MG63 (cell line): Measurements from ENCODE around the gene POLE. TPM values are rescaled to one million over a fixed set of nuclear protein-coding genes. Genes with fewer than 3 reads are reported as not detected.
"Not testable (repeated sequence)": the region's sequence is repeated elsewhere in the genome, so short reads cannot be mapped to it uniquely, and the experiment has no call there.

Source experiments
- DNase-seq: peaks from one replicate; pipeline ENCODE4 v3.0.0-alpha.2; 2020
- H3K27me3 ChIP-seq: fragments of 250-450 bp; sonication (Bioruptor Pico); 2 replicates; pipeline ENCODE4 v1.5.1; 2020; ENCODE audit warnings: mild to moderate bottlenecking, moderate library complexity
- H3K36me3 ChIP-seq: fragments of 250-450 bp; sonication (Bioruptor Pico); 2 replicates; pipeline ENCODE4 v1.5.1; 2020; ENCODE audit warnings: mild to moderate bottlenecking, moderate library complexity
- H3K4me3 ChIP-seq: fragments of 250-450 bp; sonication (Bioruptor Pico); 2 replicates; pipeline ENCODE4 v1.5.1; 2020; ENCODE audit warnings: mild to moderate bottlenecking, moderate library complexity
- H3K9me3 ChIP-seq: fragments of 250-450 bp; sonication (Bioruptor Pico); 2 replicates; pipeline ENCODE4 v1.5.1; 2020; ENCODE audit warnings: mild to moderate bottlenecking, moderate library complexity
- total RNA-seq: library from RNA; depleted of rRNA; stranded (reverse); fragments of >200 nt; shearing (Covaris generic); gene quantifications from 2 replicates; pipeline ENCODE4 v1.2.3, GENCODE V29; 2014; ENCODE audit warnings: low replicate concordance

Gene POLE
- total RNA-seq, 1 experiment from 2014 or later: 18.8 TPM

DNA sequence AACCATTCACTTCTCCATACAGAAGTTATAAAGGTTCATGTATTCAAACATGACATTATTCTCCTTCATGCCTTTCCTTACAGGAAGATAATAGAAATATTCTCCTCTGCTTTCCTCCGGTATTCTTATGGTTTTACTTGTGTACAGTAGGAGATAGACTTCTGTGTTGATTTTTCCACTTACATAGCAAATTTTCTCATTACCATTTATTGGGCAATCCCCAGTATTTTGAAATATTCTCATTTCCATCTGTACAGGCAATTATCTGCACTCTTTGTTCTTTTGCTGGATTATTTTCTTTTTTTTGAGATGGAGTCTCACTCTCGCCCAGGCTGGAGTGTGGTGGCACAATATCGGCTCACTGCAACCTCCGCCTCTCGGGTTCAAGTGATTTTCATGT is 11.2 kb upstream of the POLE start:
- no peak for DNase-seq
- Histone ChIP-seq H3K9me3 (no peaks in the 10 kb centered on the region), H3K27me3 (no peaks in the 10 kb centered on the region), H3K36me3 (peaks cover 67% of the 10 kb centered on the region), H3K4me3 (no peak overlapping the region)

DNA sequence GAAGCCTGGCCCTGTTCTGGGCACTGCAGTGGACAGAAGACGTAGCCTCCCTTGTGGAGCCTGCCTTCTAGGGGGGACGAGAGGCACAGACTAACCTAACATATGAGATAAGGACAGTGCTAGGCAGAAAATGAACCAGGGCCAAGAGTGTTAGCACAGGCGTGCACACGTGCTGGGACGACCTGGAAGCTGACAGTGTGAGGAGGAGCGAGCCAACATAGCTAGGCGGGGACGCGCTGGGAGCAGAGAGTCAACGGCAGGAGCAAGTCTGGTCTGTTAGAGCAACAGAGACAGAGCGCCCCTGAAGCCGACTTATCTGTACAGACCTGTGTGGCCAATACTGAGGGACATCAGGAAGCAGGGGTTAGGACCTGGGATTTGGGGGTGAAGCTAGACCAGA is 8.3 kb upstream of the POLE start:
- peaks cover 56% of the 10 kb centered on the region for H3K36me3 ChIP-seq
- H3K4me3 ChIP-seq: no peak overlapping the region
- no peaks in the 10 kb centered on the region for H3K27me3 ChIP-seq
- H3K9me3 ChIP-seq: no peaks in the 10 kb centered on the region
- no peak for DNase-seq

DNA sequence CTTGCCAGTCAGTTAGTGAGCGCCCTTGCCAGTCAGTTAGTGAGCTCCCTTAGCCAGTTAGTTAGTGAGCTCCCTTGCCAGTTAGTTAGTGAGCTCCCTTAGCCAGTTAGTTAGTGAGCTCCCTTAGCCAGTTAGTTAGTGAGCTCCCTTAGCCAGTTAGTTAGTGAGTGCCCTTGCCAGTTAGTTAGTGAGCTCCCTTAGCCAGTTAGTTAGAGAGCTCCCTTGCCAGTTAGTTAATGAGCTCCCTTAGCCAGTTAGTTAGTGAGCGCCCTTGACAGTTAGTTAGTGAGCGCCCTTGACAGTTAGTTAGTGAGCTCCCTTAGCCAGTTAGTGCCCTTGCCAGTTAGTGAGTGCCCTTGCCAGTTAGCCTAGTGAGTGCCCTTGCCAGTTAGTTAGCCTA is 7.7 kb upstream of the POLE start:
- not testable (repeated sequence) for DNase-seq, H3K9me3 ChIP-seq, H3K27me3 ChIP-seq

DNA sequence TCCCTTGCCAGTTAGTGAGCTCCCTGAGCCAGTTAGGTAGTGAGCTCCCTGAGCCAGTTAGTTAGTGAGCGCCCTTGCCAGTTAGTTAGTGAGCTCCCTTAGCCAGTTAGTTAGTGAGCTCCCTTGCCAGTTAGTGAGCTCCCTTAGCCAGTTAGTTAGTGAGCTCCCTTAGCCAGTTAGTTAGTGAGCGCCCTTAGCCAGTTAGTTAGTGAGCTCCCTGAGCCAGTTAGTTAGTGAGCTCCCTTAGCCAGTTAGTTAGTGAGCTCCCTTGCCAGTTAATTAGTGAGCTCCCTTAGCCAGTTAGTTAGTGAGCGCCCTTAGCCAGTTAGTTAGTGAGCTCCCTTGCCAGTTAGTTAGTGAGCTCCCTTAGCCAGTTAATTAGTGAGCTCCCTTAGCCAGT is 4.9 kb upstream of the POLE start:
- H3K27me3 ChIP-seq, H3K9me3 ChIP-seq: not testable (repeated sequence)

More for the DNA sequence above, 7.7 kb upstream of the POLE start:
- peaks cover 58% of the 10 kb centered on the region for H3K36me3 ChIP-seq
- not testable (repeated sequence) for H3K4me3 ChIP-seq

DNA sequence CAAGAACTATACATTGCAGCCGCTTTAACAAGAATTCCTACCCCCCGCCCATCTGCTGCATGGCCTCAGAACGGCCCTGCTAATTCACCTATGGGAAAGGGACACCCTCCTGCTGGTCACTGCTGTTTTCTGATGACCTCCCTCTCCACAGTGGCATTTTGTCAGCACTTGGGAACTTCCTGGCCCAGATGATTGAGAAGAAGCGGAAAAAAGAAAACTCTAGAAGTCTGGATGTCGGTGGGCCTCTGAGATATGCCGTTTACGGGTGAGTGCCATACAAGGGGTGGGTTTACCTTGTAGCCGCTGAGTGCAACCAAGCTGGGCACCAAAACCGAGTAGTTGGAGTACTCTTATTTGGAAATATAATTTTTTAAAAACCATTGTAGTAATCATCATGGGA is 3.0 kb upstream of the POLE start:
- Histone ChIP-seq H3K36me3 (peaks cover 34% of the 10 kb centered on the region), H3K27me3 (no peaks in the 10 kb centered on the region), H3K4me3 (no peak overlapping the region), H3K9me3 (no peaks in the 10 kb centered on the region)
- DNase-seq: no peak

More for the DNA sequence above, 4.9 kb upstream of the POLE start:
- not testable (repeated sequence) for H3K4me3 ChIP-seq, DNase-seq
- peaks cover 37% of the 10 kb centered on the region for H3K36me3 ChIP-seq

DNA sequence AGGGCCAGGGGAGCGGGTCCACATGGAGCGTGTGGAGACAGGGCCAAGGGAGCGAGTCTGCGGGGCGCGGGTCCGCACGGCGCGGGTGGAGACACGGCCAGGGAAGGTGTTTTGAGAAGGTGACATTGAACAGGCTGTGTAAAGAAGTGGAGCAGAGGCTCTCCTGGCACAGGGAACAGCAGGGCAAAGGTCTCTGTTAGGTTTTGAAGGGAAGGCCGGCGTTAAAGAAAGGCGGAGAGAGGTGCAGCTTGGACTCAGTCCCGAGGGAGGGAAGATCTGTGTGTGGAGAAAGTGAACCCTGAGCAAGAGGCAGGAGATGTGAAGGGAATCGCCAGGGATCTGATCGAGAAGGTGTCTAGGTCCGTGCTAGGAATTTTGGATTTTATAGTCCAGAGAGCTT is 2.1 kb upstream of the POLE start:
- Histone ChIP-seq H3K9me3 (no peaks in the 10 kb centered on the region), H3K27me3 (no peaks in the 10 kb centered on the region), H3K4me3 (0 out of 2 replicates have a peak overlapping the region, but pooled peaks have one; percentile 16), H3K36me3 (peaks cover 34% of the 10 kb centered on the region)
- DNase-seq: no peak

DNA sequence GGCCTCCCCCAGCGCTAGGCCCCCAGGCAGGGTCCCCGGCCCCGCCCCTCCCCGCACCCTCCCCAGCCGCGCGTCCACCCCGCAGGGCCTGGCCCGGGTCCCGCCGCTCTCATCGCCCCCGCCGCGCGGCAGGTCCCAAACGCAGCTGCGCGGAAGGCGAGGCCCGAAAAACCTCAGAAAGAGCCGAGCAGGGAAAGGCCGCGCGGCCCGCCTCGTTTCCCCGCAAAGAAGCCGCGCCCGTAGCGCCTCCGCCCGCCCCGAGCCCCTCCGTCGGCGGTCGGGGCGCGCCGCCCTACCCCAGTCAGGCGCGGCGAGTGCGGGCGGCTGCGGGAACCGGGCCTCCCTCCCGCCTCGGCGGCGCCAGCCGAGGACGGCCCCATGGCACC is 324 bp downstream of the POLE start:
- peak; percentile 65 for DNase-seq
- H3K27me3 ChIP-seq: no peaks in the 10 kb centered on the region
- no peaks in the 10 kb centered on the region for H3K9me3 ChIP-seq
- peak overlapping the region; percentile 88 for H3K4me3 ChIP-seq
- peaks cover 42% of the 10 kb centered on the region for H3K36me3 ChIP-seq

DNA sequence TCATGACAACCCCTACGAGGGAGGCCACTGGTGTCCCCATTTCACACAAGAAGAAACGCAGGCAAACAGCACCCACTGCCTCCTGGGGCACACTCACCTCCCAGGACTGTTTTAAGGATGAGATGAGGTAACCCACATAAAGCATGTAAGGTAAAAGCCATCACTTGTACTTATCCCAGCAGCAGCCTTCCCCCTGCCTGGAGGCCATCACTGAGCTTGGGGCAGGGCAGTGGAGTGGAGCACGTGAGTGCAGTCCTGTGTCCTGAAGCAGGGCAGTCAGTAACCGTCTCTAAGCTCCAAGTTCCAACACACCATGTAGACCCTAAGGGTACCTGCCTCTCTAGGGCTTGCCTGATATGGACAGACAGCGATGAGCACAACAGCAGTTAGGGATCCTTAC is 1.7 kb downstream of the POLE start:
- no peaks in the 10 kb centered on the region for H3K9me3 ChIP-seq
- no peaks in the 10 kb centered on the region for H3K27me3 ChIP-seq
- H3K36me3 ChIP-seq: peaks cover 41% of the 10 kb centered on the region
- DNase-seq: no peak
- H3K4me3 ChIP-seq: no peak overlapping the region; the same call in 1 of the 2 replicates

DNA sequence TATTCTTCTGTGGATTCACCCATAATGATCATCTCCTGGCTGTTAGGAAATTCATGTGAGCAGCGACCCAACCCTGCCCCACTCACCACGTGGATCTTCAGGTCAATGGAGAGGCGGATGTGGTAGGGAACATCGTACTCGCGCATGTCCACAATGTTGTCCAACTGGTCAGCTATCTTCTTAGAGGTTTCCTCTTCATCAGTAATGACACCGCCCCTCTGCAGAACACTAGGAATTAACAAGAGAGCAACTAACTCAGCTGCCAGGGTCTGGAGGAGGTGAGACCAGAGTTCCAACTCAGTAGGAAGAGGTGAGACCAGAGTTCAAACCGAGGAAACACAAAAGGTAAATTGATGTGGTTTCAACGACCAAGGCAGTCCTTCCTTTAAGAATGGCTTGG is 9.7 kb downstream of the POLE start:
- Histone ChIP-seq H3K36me3 (peaks cover 92% of the 10 kb centered on the region), H3K4me3 (no peak overlapping the region), H3K27me3 (no peaks in the 10 kb centered on the region), H3K9me3 (no peaks in the 10 kb centered on the region)
- DNase-seq: no peak

DNA sequence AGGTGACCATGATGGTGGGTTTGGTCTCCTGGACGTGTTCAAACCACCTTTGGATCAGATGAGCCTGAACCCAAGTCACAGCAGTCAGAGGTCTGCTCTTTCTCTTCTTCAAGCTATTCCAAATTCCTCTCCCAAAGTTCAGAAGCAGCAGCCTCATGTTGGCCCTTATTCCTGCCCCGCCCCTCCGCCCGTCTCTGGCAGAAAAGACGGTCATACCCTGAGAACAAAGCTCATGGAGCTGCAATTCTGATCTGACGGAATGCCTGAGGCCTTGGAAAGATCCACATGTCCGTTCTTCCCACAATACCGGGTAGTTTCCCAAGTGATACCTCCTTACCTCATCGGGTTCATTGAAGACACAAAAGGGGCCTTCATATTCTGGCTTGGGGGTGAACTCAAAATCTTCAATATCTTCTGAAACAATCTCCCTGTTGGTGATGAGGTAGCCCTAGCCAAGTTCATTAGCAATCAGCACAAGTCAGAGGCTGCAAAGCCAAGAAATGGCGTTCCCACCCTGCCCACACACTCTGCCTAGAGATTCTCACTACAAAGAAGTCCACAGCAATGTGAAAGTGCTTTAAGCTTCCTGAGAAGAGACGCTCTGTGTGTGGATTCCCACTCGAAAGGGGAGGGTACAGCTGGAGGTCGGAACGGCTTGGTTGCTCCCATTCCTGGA is 11.2 kb downstream of the POLE start:
- no peaks in the 10 kb centered on the region for H3K9me3 ChIP-seq
- peaks cover 93% of the 10 kb centered on the region for H3K36me3 ChIP-seq
- no peak for DNase-seq
- no peak overlapping the region for H3K4me3 ChIP-seq
- H3K27me3 ChIP-seq: no peaks in the 10 kb centered on the region

DNA sequence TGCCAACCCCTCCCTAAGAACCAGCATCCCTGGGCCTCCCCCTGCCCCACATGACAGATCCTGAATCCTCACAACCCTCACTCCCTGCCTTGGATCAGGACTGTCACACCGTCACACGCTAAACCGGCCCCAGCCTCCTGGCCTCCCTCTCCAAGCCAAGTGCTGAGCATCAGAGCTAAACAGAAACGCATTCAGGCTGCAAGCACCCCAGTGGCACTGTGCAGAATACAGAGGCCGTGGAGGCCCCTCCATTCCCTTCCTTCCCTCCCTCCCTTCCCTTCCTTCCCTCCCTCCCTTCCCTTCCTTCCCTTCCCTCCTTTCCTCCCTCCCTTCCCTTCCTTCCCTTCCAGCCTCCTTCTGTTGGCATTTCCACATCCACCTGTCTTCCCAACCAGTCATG is 12.6 kb downstream of the POLE start:
- no peak for DNase-seq
- H3K36me3 ChIP-seq: peaks cover 93% of the 10 kb centered on the region
- H3K9me3 ChIP-seq: no peaks in the 10 kb centered on the region
- no peak overlapping the region for H3K4me3 ChIP-seq
- no peaks in the 10 kb centered on the region for H3K27me3 ChIP-seq

DNA sequence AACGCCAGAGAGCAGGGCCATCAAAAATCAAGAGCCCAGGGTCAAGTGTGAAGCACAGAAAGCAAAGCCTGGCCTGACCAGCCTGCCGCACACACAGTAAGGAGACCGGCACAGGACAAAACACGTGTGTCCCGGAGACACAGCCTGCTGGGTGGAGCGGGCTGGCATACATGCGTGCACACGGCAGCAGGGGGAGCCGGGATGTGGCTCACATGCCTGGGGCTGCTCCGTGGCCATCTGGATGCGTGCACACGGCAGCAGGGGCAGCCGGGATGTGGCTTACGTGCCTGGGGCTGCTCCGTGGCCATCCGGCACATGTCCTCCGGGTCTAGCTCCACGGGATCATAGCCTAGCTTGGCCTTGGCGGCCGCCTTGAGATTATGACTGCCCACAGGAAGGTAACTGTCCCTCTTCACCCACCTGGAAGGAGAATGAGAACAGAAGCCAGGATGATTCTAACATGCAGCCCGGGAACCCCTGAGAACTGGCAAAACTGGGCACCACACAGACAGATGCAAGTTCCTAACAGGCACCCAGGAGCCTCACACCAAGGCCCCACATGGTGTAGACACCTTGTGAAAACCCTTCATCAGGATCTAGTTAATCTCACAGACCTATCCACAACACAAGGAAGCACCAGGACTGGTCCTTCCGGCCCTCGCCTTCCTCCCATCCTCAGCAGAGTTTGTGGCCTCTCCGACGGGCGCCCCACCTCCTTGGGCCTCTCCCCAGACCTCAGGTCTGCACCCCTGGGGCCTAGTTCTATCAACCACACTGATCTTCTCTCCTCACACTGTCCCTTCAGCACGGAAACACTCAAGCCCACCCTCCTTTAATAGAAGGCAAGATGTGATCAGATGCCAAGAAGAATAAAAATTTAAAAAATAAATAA is 13.6 kb downstream of the POLE start:
- DNase-seq: no peak
- H3K27me3 ChIP-seq: no peaks in the 10 kb centered on the region
- H3K9me3 ChIP-seq: no peaks in the 10 kb centered on the region
- H3K4me3 ChIP-seq: no peak overlapping the region
- H3K36me3 ChIP-seq: peaks cover 93% of the 10 kb centered on the region

DNA sequence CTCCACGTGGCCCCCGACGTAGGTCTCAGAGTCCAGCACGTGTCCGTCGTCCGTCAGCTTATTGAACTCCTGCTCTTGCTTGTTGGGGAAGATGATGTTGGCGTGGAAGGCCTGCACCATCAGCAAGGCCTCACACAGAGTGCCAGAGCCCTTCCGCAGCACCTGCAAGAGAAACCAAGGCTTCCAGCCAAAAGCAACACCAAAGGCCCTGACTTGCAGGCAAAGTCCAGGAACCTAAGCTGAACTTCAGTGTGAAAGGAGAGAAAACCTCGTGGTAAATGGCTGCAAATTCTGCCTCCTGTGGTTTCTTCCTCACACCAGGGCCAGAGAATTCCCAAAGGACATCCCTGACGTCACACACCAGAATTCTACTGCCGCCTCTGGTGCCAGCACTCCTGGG is 14.5 kb downstream of the POLE start:
- H3K4me3 ChIP-seq: no peak overlapping the region
- H3K27me3 ChIP-seq: no peaks in the 10 kb centered on the region
- H3K36me3 ChIP-seq: peaks cover 95% of the 10 kb centered on the region
- no peak for DNase-seq
- H3K9me3 ChIP-seq: no peaks in the 10 kb centered on the region

DNA sequence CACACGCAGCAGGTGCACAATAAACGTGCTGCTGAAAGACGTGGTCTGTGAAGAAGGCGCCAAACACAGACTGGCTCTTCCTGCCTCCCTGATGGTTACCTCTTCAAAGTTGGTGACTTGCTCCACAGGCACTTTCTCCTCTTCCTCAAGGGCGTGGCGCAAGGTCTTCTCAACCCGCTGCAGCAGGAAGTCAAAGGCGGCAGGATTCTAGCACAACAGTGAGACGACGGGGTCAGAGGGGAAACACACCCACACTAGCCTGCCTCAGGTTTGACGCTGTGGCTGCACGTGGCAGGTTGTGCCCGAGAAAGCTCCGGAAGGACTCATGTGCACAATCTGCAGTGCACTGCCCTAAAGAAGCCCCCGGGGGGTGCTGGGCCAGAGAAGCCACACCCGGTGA is 15.0 kb downstream of the POLE start:
- Histone ChIP-seq H3K9me3 (no peaks in the 10 kb centered on the region), H3K36me3 (peaks cover 95% of the 10 kb centered on the region), H3K4me3 (no peak overlapping the region), H3K27me3 (no peaks in the 10 kb centered on the region)
- DNase-seq: no peak

DNA sequence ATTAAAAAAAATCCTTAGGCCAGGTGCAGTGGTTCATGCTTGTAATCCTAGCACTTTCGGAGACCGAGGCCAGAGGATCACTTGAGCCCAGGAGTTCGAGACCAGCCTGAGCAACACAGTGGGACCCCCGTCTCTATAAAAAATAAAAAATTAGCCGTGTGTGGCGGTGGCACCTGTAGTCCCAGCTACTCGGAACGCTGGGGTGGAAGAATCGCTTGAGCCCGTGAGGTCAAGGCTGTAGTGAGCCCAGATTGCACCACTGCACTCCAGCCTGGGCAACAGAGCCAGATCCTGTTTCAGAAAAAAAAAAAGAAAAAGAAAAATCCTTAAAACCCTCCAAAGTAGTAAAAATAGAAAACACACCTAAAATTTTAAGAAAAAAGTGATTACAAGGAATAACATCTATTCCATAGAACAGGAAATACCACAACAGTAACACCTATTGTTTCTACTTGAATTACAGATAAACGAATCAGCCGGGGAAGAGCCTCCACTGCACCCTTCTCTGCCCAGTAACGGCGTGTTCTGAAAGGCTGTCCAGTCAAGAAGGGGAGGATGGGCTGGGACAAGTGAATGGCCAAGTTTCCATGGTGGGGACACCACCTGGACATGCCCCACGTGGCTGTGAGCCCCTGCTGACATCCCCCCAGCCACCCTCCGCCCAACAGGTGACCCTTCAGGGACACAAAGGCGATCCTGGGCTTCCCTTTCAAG is 17.8 kb downstream of the POLE start:
- DNase-seq: no peak
- Histone ChIP-seq H3K9me3 (no peaks in the 10 kb centered on the region), H3K36me3 (peaks cover 97% of the 10 kb centered on the region), H3K27me3 (no peaks in the 10 kb centered on the region), H3K4me3 (no peak overlapping the region)

DNA sequence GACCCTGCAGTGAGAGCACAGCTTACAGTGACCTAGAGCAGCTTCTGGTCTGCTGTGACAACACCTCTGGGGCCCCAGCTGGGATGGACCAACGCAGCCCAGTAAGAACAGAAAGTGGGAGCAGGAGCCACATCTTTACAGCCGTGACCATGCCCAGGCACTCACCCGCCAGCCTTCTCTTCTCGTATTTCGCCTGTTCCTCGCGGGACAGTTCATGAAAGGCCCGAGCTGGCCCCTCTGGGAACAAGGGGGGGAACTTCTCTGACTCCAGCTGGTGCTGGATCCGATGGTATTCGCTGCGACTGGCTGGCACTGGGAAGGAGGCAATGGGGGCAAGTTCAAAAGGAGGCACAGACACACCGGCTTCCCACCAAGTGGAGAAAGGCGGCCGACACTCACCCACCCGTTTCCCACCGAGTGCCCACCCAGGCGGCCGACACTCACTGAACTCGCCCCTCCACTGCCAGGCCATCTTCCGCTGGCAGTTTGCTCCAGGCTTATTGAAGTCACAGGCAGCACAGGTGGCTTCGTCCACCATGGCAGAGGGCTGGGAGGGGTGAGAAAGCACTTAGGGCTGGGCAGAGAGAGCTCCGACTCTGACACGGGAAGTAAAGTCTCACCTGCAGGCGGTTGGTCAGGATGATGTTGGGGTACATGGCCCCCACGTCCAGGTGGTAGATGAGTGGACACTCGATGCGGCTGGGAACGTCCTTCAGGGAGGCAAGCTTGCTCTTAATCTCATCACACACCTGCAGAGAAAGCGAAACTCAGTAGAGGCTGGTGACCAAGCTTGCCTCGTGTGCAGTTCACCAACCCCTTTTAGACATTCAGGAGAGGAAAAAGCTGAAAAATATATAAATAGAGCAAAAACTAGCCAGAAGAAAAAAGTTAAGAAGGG is 18.7 kb downstream of the POLE start:
- no peak for DNase-seq
- peaks cover 97% of the 10 kb centered on the region for H3K36me3 ChIP-seq
- no peak overlapping the region for H3K4me3 ChIP-seq
- H3K27me3 ChIP-seq: no peaks in the 10 kb centered on the region
- H3K9me3 ChIP-seq: no peaks in the 10 kb centered on the region
